ENCODE data around the gene AMER2. TPM values are rescaled to one million over a fixed set of nuclear protein-coding genes. Genes with fewer than 3 reads are reported as not detected.

AMER2 gene
- polyA plus RNA-seq, 3 donors, result not detected

GRCh38 chr13:25217023-25217885 lies 45.2 kb upstream of the AMER2 start:
- Histone ChIP-seq H3K9ac (ENCODE audit: insufficient read depth, low read length, poor library complexity, severe bottlenecking) (no peak overlapping the region), H3K27ac (ENCODE audit: low read depth in 1 of 2, low read length in 2 of 2) (no peak overlapping the region), H3K4me3 (replicated peaks in 1 of 3; ENCODE audit: low read depth in 2 of 3, low read length in 3 of 3) (no peak overlapping the region), H4K20me1 (ENCODE audit: insufficient read depth, low read length) (no peaks in the 10 kb centered on the region), H3K27me3 (ENCODE audit: control insufficient read depth in 2 of 2, insufficient read depth in 2 of 2, low read length in 2 of 2) (peaks cover 7 to 9% of the 10 kb centered on the region in 2 donors), H3K9me3 (replicated peaks in 1 of 2; ENCODE audit: control insufficient read depth in 1 of 2, insufficient read depth in 1 of 2, low read length in 2 of 2) (no peaks in the 10 kb centered on the region), H3K4me1 (ENCODE audit: control insufficient read depth in 1 of 2, insufficient read depth in 2 of 2, low read length in 2 of 2) (peaks cover 25 to 28% of the 10 kb centered on the region in 2 donors), H3K36me3 (replicated peaks in 1 of 2; ENCODE audit: control insufficient read depth in 1 of 2, insufficient read depth in 2 of 2, low read length in 2 of 2) (no peaks in the 10 kb centered on the region), H3K79me2 (ENCODE audit: insufficient read depth, low read length) (no peaks in the 10 kb centered on the region), H3K4me2 (replicated peaks; ENCODE audit: extremely low read depth, low read length, poor library complexity, severe bottlenecking) (no peak overlapping the region), H2AFZ (ENCODE audit: insufficient read depth, low read depth, low read length, poor library complexity, severe bottlenecking) (no peak overlapping the region)
- intact Hi-C loops (cut with micrococcal nuclease), result no loop called here
- peaks cover 19 to 33% (median 21%) of the 10 kb centered on the region in 3 donors for H3K27me3 Mint-ChIP-seq (ENCODE audit: low read depth in 3 of 3)
- 78% methylated on average over 6 of the region's 12 CpGs for WGBS (ENCODE audit: insufficient coverage)
- no peaks in the 10 kb centered on the region for H3K36me3 Mint-ChIP-seq
- peak overlapping the region in 1 of 7 donors; percentile 45 for H3K27ac Mint-ChIP-seq
- no peaks in the 10 kb centered on the region for H3K9me3 Mint-ChIP-seq
- TF ChIP-seq CTCF (IDR thresholded peaks at IDR 0.05), result no peak
- peak overlapping the region in 1 of 2 donors; percentile 62 for H3K4me3 Mint-ChIP-seq
- H3K4me1 Mint-ChIP-seq, result peaks cover 32% of the 10 kb centered on the region
- peak in 2 of 3 donors; percentile 9 to 46 for DNase-seq

- Histone ChIP-seq H3K4me3 (replicated peaks in 1 of 3; ENCODE audit: low read depth in 2 of 3, low read length in 3 of 3) (no peak overlapping the region), H2AFZ (ENCODE audit: insufficient read depth, low read depth, low read length, poor library complexity, severe bottlenecking) (no peak overlapping the region), H3K4me2 (replicated peaks; ENCODE audit: extremely low read depth, low read length, poor library complexity, severe bottlenecking) (no peak overlapping the region), H4K20me1 (ENCODE audit: insufficient read depth, low read length) (no peaks in the 10 kb centered on the region), H3K27ac (ENCODE audit: low read depth in 1 of 2, low read length in 2 of 2) (no peak overlapping the region), H3K9ac (ENCODE audit: insufficient read depth, low read length, poor library complexity, severe bottlenecking) (no peak overlapping the region), H3K36me3 (replicated peaks in 1 of 2; ENCODE audit: control insufficient read depth in 1 of 2, insufficient read depth in 2 of 2, low read length in 2 of 2) (no peaks in the 10 kb centered on the region), H3K4me1 (ENCODE audit: control insufficient read depth in 1 of 2, insufficient read depth in 2 of 2, low read length in 2 of 2) (peaks cover 24 to 27% of the 10 kb centered on the region in 2 donors), H3K79me2 (ENCODE audit: insufficient read depth, low read length) (no peaks in the 10 kb centered on the region), H3K9me3 (replicated peaks in 1 of 2; ENCODE audit: control insufficient read depth in 1 of 2, insufficient read depth in 1 of 2, low read length in 2 of 2) (no peaks in the 10 kb centered on the region), H3K27me3 (ENCODE audit: control insufficient read depth in 2 of 2, insufficient read depth in 2 of 2, low read length in 2 of 2) (peaks cover 0 to 2% of the 10 kb centered on the region in 2 donors)
- no CpG with 5 or more reads among the region's 3 CpGs for WGBS (ENCODE audit: insufficient coverage)
- Mint-ChIP-seq H3K36me3 (no peaks in the 10 kb centered on the region), H3K27ac (no peak overlapping the region), H3K4me1 (peaks cover 27% of the 10 kb centered on the region), H3K4me3 (no peak overlapping the region), H3K27me3 (ENCODE audit: low read depth in 3 of 3) (peaks cover 24 to 27% (median 24%) of the 10 kb centered on the region in 3 donors), H3K9me3 (no peaks in the 10 kb centered on the region)
- DNase-seq, result no peak
- intact Hi-C loops (cut with micrococcal nuclease), result no loop called here
- TF ChIP-seq CTCF (IDR thresholded peaks at IDR 0.05), result no peak
Observed at GRCh38 chr13:25215253-25215575, 43.1 kb upstream of the AMER2 start.

Measured in CD14-positive monocyte (primary cell).